HepG2 (cell line): Measurements from ENCODE around the gene ANTXRL. TPM values are rescaled to one million over a fixed set of nuclear protein-coding genes. Genes with fewer than 3 reads are reported as not detected.

ENCODE experiments used
- ATAC-seq: fragments of 200-7000 bp; cut with Tn5 transposase; 3 replicates; pipeline ENCODE4 v1.9.1; 2020; ENCODE audit warnings: mild to moderate bottlenecking, moderate library complexity
- BruUV-seq: library from RNA; stranded (reverse); fragments of 400-500 nt; replicated peaks from 2 replicates; lab custom pipeline; 2021; lab: Mats Ljungman, UMichigan
- CTCF ChIA-PET: fragments of 300-600 bp; formaldehyde crosslinking; extraction: SDS; loops from one replicate; lab custom pipeline; 2021; ENCODE audit warnings: low total read pairs, inconsistent platforms, low intra/inter-chr PET ratio; lab: Yijun Ruan, JAX
- POLR2A ChIA-PET: fragments of 350-600 bp; sonication (Branson Sonifier 250); formaldehyde crosslinking; loops from one replicate; lab custom pipeline; 2020; ENCODE audit warnings: antibody characterized with exemption, inconsistent platforms; lab: Yijun Ruan, JAX
- DNase-seq: peaks from one replicate; pipeline ENCODE4 v3.0.0-alpha.2; 2015; ENCODE audit warnings: low spot score
- FAIRE-seq: peaks from 3 replicates; lab custom pipeline; 2011; peaks lifted over from hg19 to GRCh38; lab: Jason Lieb, UNC
- H2AFZ ChIP-seq: one replicate; pipeline ENCODE4 v1.6.1; 2011; ENCODE audit warnings: low read length, inconsistent platforms
- H3K27ac ChIP-seq: fragments of 300-600 bp; 3 replicates; pipeline ENCODE4 v1.8.0; 2011; ENCODE audit warnings: mixed run types, mild to moderate bottlenecking, mixed read lengths, low read length, inconsistent platforms; ENCODE audit not compliant: insufficient read depth; ENCODE audit errors: extremely low read length
- H3K27me3 ChIP-seq, 2 experiments: fragments of 200-600 bp in 1 of 2; 2 replicates in 1 of 2; 3 replicates in 1 of 2; pipeline versions ENCODE4 v1.6.0 to v1.8.0; 2011; ENCODE audit warnings: low read length in 2 of 2, mild to moderate bottlenecking in 2 of 2, moderate library complexity in 2 of 2, inconsistent platforms in 1 of 2; ENCODE audit not compliant: insufficient read depth in 2 of 2, control insufficient read depth in 1 of 2
- H3K36me3 ChIP-seq, 2 experiments: fragments of 200-600 bp in 1 of 2; replicated peaks in 1 of 2; 2 replicates in 1 of 2; 3 replicates in 1 of 2; pipeline versions ENCODE4 v1.5.1 to v1.8.0; 2011; ENCODE audit warnings: low read length in 2 of 2, inconsistent platforms in 1 of 2; ENCODE audit not compliant: insufficient read depth in 2 of 2, control insufficient read depth in 1 of 2
- H3K4me1 ChIP-seq: 2 replicates; pipeline ENCODE4 v1.5.1; 2012; ENCODE audit warnings: low read length, inconsistent platforms; ENCODE audit not compliant: insufficient read depth
- H3K4me2 ChIP-seq: 2 replicates; pipeline ENCODE4 v1.6.0; 2011; ENCODE audit warnings: low read depth, low read length, inconsistent platforms
- H3K4me3 ChIP-seq, 3 experiments: fragments of 200-600 bp in 1 of 3; sonication (generic), shearing (Covaris generic) in 1 of 3; replicated peaks in 1 of 3; 2 replicates each; pipeline ENCODE4 v1.5.1; 2011 to 2016; ENCODE audit warnings: low read length in 3 of 3, inconsistent platforms in 2 of 3, low read depth in 2 of 3, mild to moderate bottlenecking in 2 of 3, control low read depth in 1 of 3, mixed read lengths in 1 of 3; ENCODE audit not compliant: insufficient read depth in 1 of 3
- H3K79me2 ChIP-seq: one replicate; pipeline ENCODE4 v1.6.1; 2011; ENCODE audit warnings: low read length, inconsistent platforms; ENCODE audit not compliant: insufficient read depth
- H3K9ac ChIP-seq: 2 replicates; pipeline ENCODE4 v1.6.0; 2011; ENCODE audit warnings: mild to moderate bottlenecking, low read depth, low read length, inconsistent platforms; ENCODE audit not compliant: insufficient read depth
- H3K9me3 ChIP-seq: 2 replicates; pipeline ENCODE4 v1.5.1; 2012; ENCODE audit warnings: mild to moderate bottlenecking, low read length
- H4K20me1 ChIP-seq: 2 replicates; pipeline ENCODE4 v1.6.0; 2011; ENCODE audit warnings: inconsistent platforms, mild to moderate bottlenecking, low read length, moderate library complexity; ENCODE audit not compliant: insufficient read depth
- ARHGAP35 ChIP-seq: sonication (generic); formaldehyde crosslinking; IDR thresholded peaks from 2 replicates; pipeline ENCODE4 v1.9.0; 2022; ENCODE audit warnings: mild to moderate bottlenecking, inconsistent platforms, moderate library complexity, missing genetic modification reagents, borderline replicate concordance
- ASH2L ChIP-seq: fragments of 300-600, 200-600 bp; sonication (generic); IDR thresholded peaks from 2 replicates; pipeline ENCODE4 v1.7.0; 2017; ENCODE audit warnings: low read depth, mild to moderate bottlenecking, moderate library complexity, mixed read lengths, low read length; ENCODE audit not compliant: insufficient read length
- ETV5 ChIP-seq: IDR thresholded peaks from 2 replicates; pipeline ENCODE4 v1.6.1; 2018; ENCODE audit warnings: missing biosample characterization, missing genetic modification reagents, inconsistent platforms, borderline replicate concordance
- NPAS2 ChIP-seq: sonication (generic); formaldehyde crosslinking; IDR thresholded peaks from 2 replicates; pipeline ENCODE4 v1.8.0; 2022; ENCODE audit warnings: mild to moderate bottlenecking, missing genetic modification reagents, borderline replicate concordance
- PHF8 ChIP-seq: sonication (generic); formaldehyde crosslinking; IDR thresholded peaks from 2 replicates; pipeline ENCODE4 v1.5.0; 2020; ENCODE audit warnings: missing genetic modification reagents
- SMARCC2 ChIP-seq: fragments of 450-650 bp; IDR thresholded peaks from 2 replicates; pipeline ENCODE4 v1.6.1; 2017; ENCODE audit warnings: antibody characterized with exemption, mild to moderate bottlenecking
- ZBTB37 ChIP-seq: sonication (generic); formaldehyde crosslinking; IDR thresholded peaks from 2 replicates; pipeline ENCODE4 v1.4.0; 2020; ENCODE audit warnings: mild to moderate bottlenecking, missing genetic modification reagents
- ZNF3 ChIP-seq: IDR thresholded peaks from 2 replicates; pipeline ENCODE4 v1.7.0; 2017; ENCODE audit warnings: inconsistent platforms
- ZNF558 ChIP-seq: sonication (generic); formaldehyde crosslinking; IDR thresholded peaks from 2 replicates; pipeline ENCODE4 v1.9.0; 2022; ENCODE audit warnings: mild to moderate bottlenecking, missing genetic modification reagents, borderline replicate concordance
- WGBS: methylation state at CpG from one replicate; pipeline ENCODE4 v1.1.6; 2017; ENCODE audit warnings: low lambda C conversion rate; 5-methylcytosine and 5-hydroxymethylcytosine counted together
- in situ Hi-C: cut with HindIII; loops from 2 replicates; pipeline ENCODE4 v1.10.0; 2017; ENCODE audit warnings: low pct_unique_long_range_greater_than_20kb; ENCODE audit not compliant: extremely low pct_ligation_motif_present
- intact Hi-C: fragments of 100-400 bp; cut with micrococcal nuclease; formaldehyde crosslinking; loops from one replicate; pipeline ENCODE4 v1.10.0; 2022; ENCODE audit not compliant: unreplicated experiment
- polyA plus RNA-seq, 8 experiments: library from polyadenylated mRNA; depleted of rRNA in 3 of 8; stranded (reverse) in 7 of 8; unstranded in 1 of 8; fragments of >200 nt; fragmentation: Illumina TruSeq in 4 of 8; extraction: Trizol in 4 of 8; gene quantifications; 2 replicates each; pipeline versions ENCODE4 v1.2.1 to v1.2.3, GENCODE V29; 2011 to 2016; ENCODE audit warnings: low read depth in 4 of 8, missing spikeins in 1 of 8, mixed read lengths in 1 of 8; ENCODE audit not compliant: insufficient read depth in 1 of 8
- total RNA-seq, 5 experiments: library from RNA; depleted of rRNA; stranded (reverse); fragments of >200 nt; fragmentation: Illumina TruSeq; extraction: Trizol; gene quantifications; 2 replicates each; pipeline ENCODE4 v1.2.3, GENCODE V29; 2016; ENCODE audit warnings: low read depth in 1 of 5
- TF ChIP-seq, protein P1 (sequence below): fragments of 450-650 bp; IDR thresholded peaks from 2 replicates; pipeline ENCODE4 v1.6.1; 2017
- TF ChIP-seq, protein P2 (sequence below): sonication (generic); formaldehyde crosslinking; IDR thresholded peaks from 2 replicates; pipeline ENCODE4 v1.4.0; 2020; ENCODE audit warnings: missing genetic modification reagents

The ANTXRL gene
- total and polyA plus RNA-seq, 2 of the 13 experiments (the other 11 are each of a cell fraction or from before 2014, with no cell fraction given): not detected

GRCh38 chr10:46318799-46319198 lies 32.0 kb downstream of the ANTXRL start:
- Histone ChIP-seq H3K27me3 (peaks cover 0 to 14% of the 10 kb centered on the region in 2 experiments; a peak in 3 of 5 replicates), H3K79me2 (no peaks in the 10 kb centered on the region), H3K9ac (no peak overlapping the region), H3K36me3 (no peaks in the 10 kb centered on the region), H3K27ac (no peak overlapping the region), H3K9me3 (no peaks in the 10 kb centered on the region), H3K4me1 (no peaks in the 10 kb centered on the region), H2AFZ (no peak overlapping the region), H3K4me3 (no peak overlapping the region), H4K20me1 (no peaks in the 10 kb centered on the region), H3K4me2 (no peak overlapping the region)
- ATAC-seq (no peak), FAIRE-seq (no peak), DNase-seq (no peak)
- POLR2A ChIA-PET: no interaction called here
- no TSS peak for BruUV-seq
- WGBS: 12% methylated on average over 4 of the region's 4 CpGs
- in situ Hi-C loops (no loop called here), intact Hi-C loops (no loop called here)
- CTCF ChIA-PET: no interaction called here
- TF ChIP-seq SMARCC2 (no peak), PHF8 (CRISPR knock-in tag) (no peak), ASH2L (no peak), ETV5 (CRISPR knock-in tag) (no peak), ZNF3 (CRISPR knock-in tag) (no peak), NPAS2 (CRISPR knock-in tag) (no peak), ZBTB37 (CRISPR knock-in tag) (no peak), ARHGAP35 (CRISPR knock-in tag) (no peak), ZNF558 (CRISPR knock-in tag) (no peak)
- TF ChIP-seq, protein P1, sequence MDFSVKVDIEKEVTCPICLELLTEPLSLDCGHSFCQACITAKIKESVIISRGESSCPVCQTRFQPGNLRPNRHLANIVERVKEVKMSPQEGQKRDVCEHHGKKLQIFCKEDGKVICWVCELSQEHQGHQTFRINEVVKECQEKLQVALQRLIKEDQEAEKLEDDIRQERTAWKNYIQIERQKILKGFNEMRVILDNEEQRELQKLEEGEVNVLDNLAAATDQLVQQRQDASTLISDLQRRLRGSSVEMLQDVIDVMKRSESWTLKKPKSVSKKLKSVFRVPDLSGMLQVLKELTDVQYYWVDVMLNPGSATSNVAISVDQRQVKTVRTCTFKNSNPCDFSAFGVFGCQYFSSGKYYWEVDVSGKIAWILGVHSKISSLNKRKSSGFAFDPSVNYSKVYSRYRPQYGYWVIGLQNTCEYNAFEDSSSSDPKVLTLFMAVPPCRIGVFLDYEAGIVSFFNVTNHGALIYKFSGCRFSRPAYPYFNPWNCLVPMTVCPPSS: no peak
- TF ChIP-seq, protein P2, sequence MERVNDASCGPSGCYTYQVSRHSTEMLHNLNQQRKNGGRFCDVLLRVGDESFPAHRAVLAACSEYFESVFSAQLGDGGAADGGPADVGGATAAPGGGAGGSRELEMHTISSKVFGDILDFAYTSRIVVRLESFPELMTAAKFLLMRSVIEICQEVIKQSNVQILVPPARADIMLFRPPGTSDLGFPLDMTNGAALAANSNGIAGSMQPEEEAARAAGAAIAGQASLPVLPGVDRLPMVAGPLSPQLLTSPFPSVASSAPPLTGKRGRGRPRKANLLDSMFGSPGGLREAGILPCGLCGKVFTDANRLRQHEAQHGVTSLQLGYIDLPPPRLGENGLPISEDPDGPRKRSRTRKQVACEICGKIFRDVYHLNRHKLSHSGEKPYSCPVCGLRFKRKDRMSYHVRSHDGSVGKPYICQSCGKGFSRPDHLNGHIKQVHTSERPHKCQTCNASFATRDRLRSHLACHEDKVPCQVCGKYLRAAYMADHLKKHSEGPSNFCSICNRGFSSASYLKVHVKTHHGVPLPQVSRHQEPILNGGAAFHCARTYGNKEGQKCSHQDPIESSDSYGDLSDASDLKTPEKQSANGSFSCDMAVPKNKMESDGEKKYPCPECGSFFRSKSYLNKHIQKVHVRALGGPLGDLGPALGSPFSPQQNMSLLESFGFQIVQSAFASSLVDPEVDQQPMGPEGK (CRISPR knock-in tag): no peak
